Hepatocyte (in vitro differentiated cells): Measurements from ENCODE around the gene ROR1. TPM values are rescaled to one million over a fixed set of nuclear protein-coding genes. Genes with fewer than 3 reads are reported as not detected.

Source experiments
- DNase-seq: peaks from one replicate; pipeline ENCODE4 v3.0.0-alpha.2; 2016; ENCODE audit warnings: low spot score
- H2AFZ ChIP-seq: fragments of 200-600 bp; sonication (generic); 2 replicates; pipeline ENCODE4 v1.6.0; 2016; ENCODE audit warnings: antibody characterized with exemption, mild to moderate bottlenecking
- H3K27ac ChIP-seq: fragments of 200-600 bp; sonication (generic); 2 replicates; pipeline ENCODE4 v1.5.1; 2016; ENCODE audit warnings: mild to moderate bottlenecking
- H3K27me3 ChIP-seq: fragments of 200-600 bp; sonication (generic); 2 replicates; pipeline ENCODE4 v1.6.1; 2016
- H3K36me3 ChIP-seq: fragments of 200-600 bp; sonication (generic); replicated peaks from 2 replicates; pipeline ENCODE4 v1.5.1; 2016; ENCODE audit warnings: low read depth; ENCODE audit not compliant: insufficient read depth
- H3K4me1 ChIP-seq: fragments of 200-600 bp; sonication (generic); 2 replicates; pipeline ENCODE4 v1.5.1; 2016; ENCODE audit warnings: mild to moderate bottlenecking, moderate library complexity; ENCODE audit not compliant: insufficient read depth
- H3K4me2 ChIP-seq: fragments of 200-600 bp; sonication (generic); 2 replicates; pipeline ENCODE4 v1.6.0; 2016
- H3K4me3 ChIP-seq: fragments of 200-600 bp; sonication (generic); 2 replicates; pipeline ENCODE4 v1.5.1; 2016; ENCODE audit warnings: mild to moderate bottlenecking
- H3K79me2 ChIP-seq: fragments of 200-600 bp; sonication (generic); 2 replicates; pipeline ENCODE4 v1.6.0; 2017; ENCODE audit warnings: mild to moderate bottlenecking
- H3K9me2 ChIP-seq: fragments of 200-600 bp; sonication (generic); replicated peaks from 2 replicates; pipeline ENCODE4 v1.6.0; 2017; ENCODE audit warnings: mild to moderate bottlenecking; ENCODE audit not compliant: insufficient read depth
- H3K9me3 ChIP-seq: fragments of 200-600 bp; sonication (generic); 2 replicates; pipeline ENCODE4 v1.5.1; 2016; ENCODE audit warnings: low read depth, mild to moderate bottlenecking
- H4K20me1 ChIP-seq: fragments of 200-600 bp; sonication (generic); 2 replicates; pipeline ENCODE4 v1.6.0; 2016; ENCODE audit warnings: mild to moderate bottlenecking; ENCODE audit not compliant: insufficient read depth, poor library complexity, severe bottlenecking
- EZH2 ChIP-seq: fragments of 200-600 bp; sonication (generic); IDR thresholded peaks from 2 replicates; pipeline ENCODE4 v1.6.1; 2016; ENCODE audit warnings: antibody characterized with exemption, mild to moderate bottlenecking, borderline replicate concordance
- EZH2phosphoT487 ChIP-seq: fragments of 200-600 bp; sonication (generic); IDR thresholded peaks from one replicate; pipeline ENCODE4 v1.6.1; 2018; ENCODE audit warnings: antibody characterized with exemption, mild to moderate bottlenecking, low read depth, moderate library complexity; ENCODE audit not compliant: unreplicated experiment, severe bottlenecking
- WGBS: methylation state at CpG from one replicate; pipeline ENCODE4 v1.1.6; 2016; ENCODE audit warnings: low lambda C conversion rate; ENCODE audit errors: missing lambda C conversion rate; 5-methylcytosine and 5-hydroxymethylcytosine counted together
- polyA plus RNA-seq: library from polyadenylated mRNA; unstranded; fragments of >200 nt; fragmentation: Nextera tagmentation; extraction: Ambion mirVana; gene quantifications from 2 replicates; pipeline ENCODE4 v1.2.1, GENCODE V29; 2016
- total RNA-seq: library from RNA; depleted of rRNA; stranded (reverse); fragments of >200 nt; gene quantifications from 2 replicates; pipeline ENCODE4 v1.2.3, GENCODE V29; 2014
- TF ChIP-seq, protein P1 (sequence below): fragments of 200-600 bp; sonication (generic); IDR thresholded peaks from 2 replicates; pipeline ENCODE4 v1.5.1; 2016; ENCODE audit warnings: antibody characterized with exemption, mild to moderate bottlenecking; ENCODE audit not compliant: poor library complexity

ROR1 gene
- total and polyA plus RNA-seq, 2 experiments from 2014 or later, result 16.4 to 27.7 TPM

DNA sequence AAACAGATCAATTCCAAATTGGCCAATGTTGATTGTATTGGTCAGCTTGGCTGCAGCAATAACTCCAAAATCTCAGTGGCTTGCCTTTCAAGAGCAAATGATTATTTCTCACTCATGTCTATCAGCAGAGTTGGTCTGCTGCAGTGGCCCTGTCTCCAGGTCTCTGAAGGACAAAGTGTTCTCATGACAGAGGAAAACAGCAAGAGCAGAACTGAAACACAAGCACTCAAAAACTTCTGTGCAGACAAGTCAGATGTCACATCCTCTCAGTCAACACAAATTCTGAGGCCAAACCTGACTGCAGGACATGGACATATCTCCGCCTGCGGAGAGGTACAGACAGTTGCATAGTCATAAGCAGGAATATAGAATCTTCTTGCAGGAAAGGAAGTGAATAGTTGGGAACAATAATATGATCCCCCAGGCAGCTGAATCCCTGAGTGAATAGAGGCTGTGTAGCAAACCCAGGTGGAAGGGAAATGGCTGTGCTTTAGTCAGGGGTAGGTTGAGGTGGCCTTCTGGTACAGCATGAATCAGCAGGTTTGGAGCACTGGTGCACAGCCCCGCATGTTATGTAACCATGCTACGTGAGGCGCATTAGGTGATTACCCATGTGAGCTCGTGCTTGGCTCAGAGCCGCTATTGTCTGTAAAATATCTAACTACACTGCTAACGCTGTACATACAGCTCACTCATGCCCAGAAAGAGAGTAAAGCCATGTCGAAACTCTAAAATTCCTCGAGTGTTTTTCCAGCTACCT, 412.5 kb downstream of the ROR1 start:
- H3K79me2 ChIP-seq, result no peaks in the 10 kb centered on the region
- H3K9me2 ChIP-seq, result no peaks in the 10 kb centered on the region
- TF ChIP-seq EZH2, result no peak
- TF ChIP-seq, protein P1, sequence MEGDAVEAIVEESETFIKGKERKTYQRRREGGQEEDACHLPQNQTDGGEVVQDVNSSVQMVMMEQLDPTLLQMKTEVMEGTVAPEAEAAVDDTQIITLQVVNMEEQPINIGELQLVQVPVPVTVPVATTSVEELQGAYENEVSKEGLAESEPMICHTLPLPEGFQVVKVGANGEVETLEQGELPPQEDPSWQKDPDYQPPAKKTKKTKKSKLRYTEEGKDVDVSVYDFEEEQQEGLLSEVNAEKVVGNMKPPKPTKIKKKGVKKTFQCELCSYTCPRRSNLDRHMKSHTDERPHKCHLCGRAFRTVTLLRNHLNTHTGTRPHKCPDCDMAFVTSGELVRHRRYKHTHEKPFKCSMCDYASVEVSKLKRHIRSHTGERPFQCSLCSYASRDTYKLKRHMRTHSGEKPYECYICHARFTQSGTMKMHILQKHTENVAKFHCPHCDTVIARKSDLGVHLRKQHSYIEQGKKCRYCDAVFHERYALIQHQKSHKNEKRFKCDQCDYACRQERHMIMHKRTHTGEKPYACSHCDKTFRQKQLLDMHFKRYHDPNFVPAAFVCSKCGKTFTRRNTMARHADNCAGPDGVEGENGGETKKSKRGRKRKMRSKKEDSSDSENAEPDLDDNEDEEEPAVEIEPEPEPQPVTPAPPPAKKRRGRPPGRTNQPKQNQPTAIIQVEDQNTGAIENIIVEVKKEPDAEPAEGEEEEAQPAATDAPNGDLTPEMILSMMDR, result no peak
- TF ChIP-seq EZH2phosphoT487, result no peak
- no peak overlapping the region for H3K4me2 ChIP-seq
- no peaks in the 10 kb centered on the region for H4K20me1 ChIP-seq
- H3K9me3 ChIP-seq, result no peaks in the 10 kb centered on the region
- 95% methylated on average over 10 of the region's 10 CpGs for WGBS
- DNase-seq, result no peak
- no peaks in the 10 kb centered on the region for H3K27me3 ChIP-seq
- H3K27ac ChIP-seq, result no peak overlapping the region
- peaks cover 7% of the 10 kb centered on the region for H3K4me1 ChIP-seq
- H3K4me3 ChIP-seq, result no peak overlapping the region
- no peak overlapping the region for H2AFZ ChIP-seq
- no peaks in the 10 kb centered on the region for H3K36me3 ChIP-seq

DNA sequence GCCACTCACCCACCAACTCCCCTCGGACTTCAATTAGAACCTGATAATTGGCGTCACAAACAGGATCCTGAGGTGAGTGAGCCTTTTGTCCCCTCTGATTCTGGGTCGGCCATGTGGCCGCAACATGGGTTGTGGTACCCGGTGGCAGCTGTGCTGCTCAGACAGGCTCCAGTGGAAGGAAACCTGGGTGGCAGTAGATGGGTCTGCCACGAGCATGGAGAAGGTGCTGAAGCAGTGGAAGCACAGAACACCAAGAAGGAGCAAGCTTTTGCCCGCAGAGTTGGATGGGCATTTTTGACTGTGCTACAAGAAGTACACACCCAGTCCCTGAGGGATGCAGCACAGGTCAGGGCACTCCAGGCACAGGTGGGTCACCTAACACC, 413.1 kb downstream of the ROR1 start:
- DNase-seq, result no peak
- Histone ChIP-seq H3K27me3 (no peaks in the 10 kb centered on the region), H4K20me1 (no peaks in the 10 kb centered on the region), H3K4me1 (peaks cover 7% of the 10 kb centered on the region), H3K4me2 (no peak overlapping the region), H3K4me3 (no peak overlapping the region), H3K27ac (no peak overlapping the region), H2AFZ (no peak overlapping the region), H3K9me3 (no peaks in the 10 kb centered on the region), H3K36me3 (no peaks in the 10 kb centered on the region), H3K79me2 (no peaks in the 10 kb centered on the region), H3K9me2 (no peaks in the 10 kb centered on the region)
- 77% methylated on average over 7 of the region's 7 CpGs for WGBS
- TF ChIP-seq, protein P1, result no peak
- TF ChIP-seq EZH2phosphoT487 (no peak), EZH2 (no peak)

DNA sequence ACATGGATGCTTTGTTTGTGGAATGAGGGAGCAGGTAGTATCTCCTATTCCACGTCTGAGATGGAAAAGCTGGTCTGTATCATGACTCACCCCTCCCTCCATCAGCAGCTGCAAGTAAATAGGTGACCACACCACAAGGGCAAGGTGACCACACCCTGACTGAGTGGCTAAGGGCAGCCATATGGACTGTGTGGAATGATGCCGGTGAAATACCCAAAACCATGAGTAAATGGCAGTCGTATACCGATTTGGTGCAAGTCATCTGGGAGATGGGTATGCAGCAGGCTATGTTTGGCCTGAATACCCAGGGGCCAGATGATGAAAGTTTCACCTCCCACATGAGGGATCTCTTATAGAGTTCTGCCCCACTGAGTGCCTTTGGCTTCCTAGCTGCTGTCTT, 413.8 kb downstream of the ROR1 start:
- Histone ChIP-seq H3K27me3 (no peaks in the 10 kb centered on the region), H3K4me1 (peaks cover 7% of the 10 kb centered on the region), H4K20me1 (no peaks in the 10 kb centered on the region), H3K9me3 (no peaks in the 10 kb centered on the region), H2AFZ (no peak overlapping the region), H3K4me3 (no peak overlapping the region), H3K79me2 (no peaks in the 10 kb centered on the region), H3K9me2 (no peaks in the 10 kb centered on the region), H3K27ac (no peak overlapping the region), H3K36me3 (no peaks in the 10 kb centered on the region), H3K4me2 (no peak overlapping the region)
- WGBS, result 92% methylated on average over 4 of the region's 4 CpGs
- TF ChIP-seq EZH2phosphoT487, result no peak
- TF ChIP-seq EZH2, result no peak
- no peak for DNase-seq

DNA sequence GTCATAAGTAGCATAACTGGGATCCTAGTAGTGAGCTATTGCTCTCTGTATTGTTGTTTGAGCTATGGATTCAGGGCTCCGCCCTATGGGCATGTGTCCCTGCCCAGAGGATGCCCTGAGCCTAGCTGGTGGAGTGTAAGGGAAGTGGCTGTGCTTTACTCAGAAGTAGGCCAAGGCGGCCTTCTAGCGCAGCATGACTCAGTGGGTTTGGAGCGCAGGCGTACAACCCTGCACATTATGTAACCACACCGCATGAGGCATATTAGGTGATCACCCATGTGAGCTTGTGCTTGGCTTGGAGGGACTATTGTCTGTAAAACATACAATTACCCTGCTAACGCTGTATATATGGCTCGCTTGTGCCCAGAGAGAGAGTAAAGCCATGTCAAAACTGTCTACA, 418.5 kb downstream of the ROR1 start:
- TF ChIP-seq EZH2 (no peak), EZH2phosphoT487 (no peak)
- TF ChIP-seq, protein P1, result no peak
- Histone ChIP-seq H3K79me2 (no peaks in the 10 kb centered on the region), H3K27ac (no peak overlapping the region), H3K9me2 (no peaks in the 10 kb centered on the region), H4K20me1 (no peaks in the 10 kb centered on the region), H3K36me3 (no peaks in the 10 kb centered on the region), H2AFZ (no peak overlapping the region), H3K27me3 (no peaks in the 10 kb centered on the region), H3K4me1 (no peaks in the 10 kb centered on the region), H3K4me3 (no peak overlapping the region), H3K4me2 (no peak overlapping the region), H3K9me3 (no peaks in the 10 kb centered on the region)
- 98% methylated on average over 8 of the region's 8 CpGs for WGBS
- DNase-seq, result no peak
